PC-9 (cell line): Measurements from ENCODE around the gene GLP1R. TPM values are rescaled to one million over a fixed set of nuclear protein-coding genes. Genes with fewer than 3 reads are reported as not detected.

Source experiments
- BruUV-seq: library from RNA; stranded (reverse); fragments of 400-500 nt; replicated peaks from 2 replicates; lab custom pipeline; 2021; lab: Mats Ljungman, UMichigan
- CTCF ChIA-PET: fragments of 300-600 bp; sonication (Branson Sonifier 250); formaldehyde crosslinking; loops from one replicate; lab custom pipeline; 2022; ENCODE audit warnings: antibody characterized with exemption; lab: Charles Lee
- POLR2A ChIA-PET: fragments of 300-600 bp; sonication (Branson Sonifier 250); formaldehyde crosslinking; loops from one replicate; lab custom pipeline; 2022; ENCODE audit warnings: antibody characterized with exemption; ENCODE audit not compliant: unreplicated experiment; lab: Charles Lee
- DNase-seq, 2 experiments: peaks; one replicate each; pipeline versions ENCODE4 v3.0.0 to v3.0.0-alpha.2; 2015 to 2022; ENCODE audit warnings: mixed read lengths in 1 of 2
- H2AFZ ChIP-seq: fragments of 200-600 bp; sonication (generic); 2 replicates; pipeline ENCODE4 v1.8.1; 2017; ENCODE audit warnings: antibody characterized with exemption
- H3F3A ChIP-seq: fragments of 200-600 bp; sonication (generic); 2 replicates; pipeline ENCODE4 v1.8.1; 2017; ENCODE audit warnings: antibody characterized with exemption, mild to moderate bottlenecking, low read depth; ENCODE audit not compliant: insufficient read depth
- H3K27ac ChIP-seq: fragments of 200-600 bp; sonication (generic); 2 replicates; pipeline ENCODE4 v1.6.1; 2016; ENCODE audit warnings: mixed run types
- H3K27me3 ChIP-seq: fragments of 200-600 bp; sonication (generic); 2 replicates; pipeline ENCODE4 v1.6.1; 2016; ENCODE audit warnings: low read depth, mixed run types; ENCODE audit not compliant: insufficient read depth
- H3K36me3 ChIP-seq: fragments of 200-600 bp; sonication (generic); 2 replicates; pipeline ENCODE4 v1.6.1; 2016; ENCODE audit warnings: low read depth, mixed run types
- H3K4me1 ChIP-seq: fragments of 200-600 bp; sonication (generic); replicated peaks from 2 replicates; pipeline ENCODE4 v1.6.1; 2016; ENCODE audit warnings: mixed run types; ENCODE audit not compliant: insufficient read depth
- H3K4me2 ChIP-seq: fragments of 200-600 bp; sonication (generic); 2 replicates; pipeline ENCODE4 v1.6.1; 2017; ENCODE audit warnings: mixed run types
- H3K4me3 ChIP-seq: fragments of 200-600 bp; sonication (generic); 2 replicates; pipeline ENCODE4 v1.6.1; 2016; ENCODE audit warnings: mixed run types
- H3K79me2 ChIP-seq: fragments of 200-600 bp; sonication (generic); 2 replicates; pipeline ENCODE4 v1.6.1; 2017; ENCODE audit warnings: low read depth, mixed run types
- H3K9me2 ChIP-seq: fragments of 200-600 bp; sonication (generic); 2 replicates; pipeline ENCODE4 v1.8.1; 2017; ENCODE audit warnings: mild to moderate bottlenecking; ENCODE audit not compliant: insufficient read depth
- H3K9me3 ChIP-seq: fragments of 200-600 bp; sonication (generic); 2 replicates; pipeline ENCODE4 v1.8.1; 2016; ENCODE audit warnings: low read depth; ENCODE audit not compliant: insufficient read depth
- H4K20me1 ChIP-seq: fragments of 200-600 bp; sonication (generic); 2 replicates; pipeline ENCODE4 v1.8.1; 2017; ENCODE audit not compliant: insufficient read depth
- EZH2 ChIP-seq: fragments of 200-600 bp; sonication (generic); IDR thresholded peaks from 2 replicates; pipeline ENCODE4 v1.8.0; 2017; ENCODE audit warnings: antibody characterized with exemption, low read depth
- intact Hi-C: fragments of 100-400 bp; cut with micrococcal nuclease; formaldehyde crosslinking; loops from one replicate; pipeline ENCODE4 v1.10.0; 2022; ENCODE audit not compliant: unreplicated experiment
- total RNA-seq: library from RNA; stranded (reverse); gene quantifications from 2 replicates; pipeline ENCODE4 v1.2.3, GENCODE V29; 2021
- TF ChIP-seq, protein P1 (sequence below): fragments of 200-600 bp; sonication (generic); conservative IDR thresholded peaks from 2 replicates; pipeline ENCODE4 v1.6.1; 2017; ENCODE audit warnings: mixed run types, antibody characterized with exemption, mild to moderate bottlenecking, moderate library complexity

Gene GLP1R
- total RNA-seq, 1 experiment from 2014 or later, result not detected

GRCh38 chr6:39090036-39090435 lies 41.5 kb downstream of the GLP1R start:
- CTCF ChIA-PET, result no interaction called here
- no peaks in the 10 kb centered on the region for H4K20me1 ChIP-seq
- H3K27me3 ChIP-seq, result peaks cover 95% of the 10 kb centered on the region
- H3K36me3 ChIP-seq, result no peaks in the 10 kb centered on the region
- no peaks in the 10 kb centered on the region for H3K9me3 ChIP-seq
- H3K9me2 ChIP-seq, result no peaks in the 10 kb centered on the region
- intact Hi-C loops, result no loop called here
- H3K4me1 ChIP-seq, result no peaks in the 10 kb centered on the region
- POLR2A ChIA-PET, result no interaction called here
- H3K4me2 ChIP-seq, result no peak overlapping the region
- BruUV-seq, result no TSS peak
- TF ChIP-seq, protein P1, sequence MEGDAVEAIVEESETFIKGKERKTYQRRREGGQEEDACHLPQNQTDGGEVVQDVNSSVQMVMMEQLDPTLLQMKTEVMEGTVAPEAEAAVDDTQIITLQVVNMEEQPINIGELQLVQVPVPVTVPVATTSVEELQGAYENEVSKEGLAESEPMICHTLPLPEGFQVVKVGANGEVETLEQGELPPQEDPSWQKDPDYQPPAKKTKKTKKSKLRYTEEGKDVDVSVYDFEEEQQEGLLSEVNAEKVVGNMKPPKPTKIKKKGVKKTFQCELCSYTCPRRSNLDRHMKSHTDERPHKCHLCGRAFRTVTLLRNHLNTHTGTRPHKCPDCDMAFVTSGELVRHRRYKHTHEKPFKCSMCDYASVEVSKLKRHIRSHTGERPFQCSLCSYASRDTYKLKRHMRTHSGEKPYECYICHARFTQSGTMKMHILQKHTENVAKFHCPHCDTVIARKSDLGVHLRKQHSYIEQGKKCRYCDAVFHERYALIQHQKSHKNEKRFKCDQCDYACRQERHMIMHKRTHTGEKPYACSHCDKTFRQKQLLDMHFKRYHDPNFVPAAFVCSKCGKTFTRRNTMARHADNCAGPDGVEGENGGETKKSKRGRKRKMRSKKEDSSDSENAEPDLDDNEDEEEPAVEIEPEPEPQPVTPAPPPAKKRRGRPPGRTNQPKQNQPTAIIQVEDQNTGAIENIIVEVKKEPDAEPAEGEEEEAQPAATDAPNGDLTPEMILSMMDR, result no peak
- TF ChIP-seq EZH2, result no peak
- DNase-seq, result no peak
- H2AFZ ChIP-seq, result no peak overlapping the region
- H3K4me3 ChIP-seq, result no peak overlapping the region
- H3F3A ChIP-seq, result no peaks in the 10 kb centered on the region
- H3K27ac ChIP-seq, result no peak overlapping the region
- H3K79me2 ChIP-seq, result no peaks in the 10 kb centered on the region

- no peak overlapping the region for H3K4me3 ChIP-seq
- H3K9me3 ChIP-seq, result no peaks in the 10 kb centered on the region
- H2AFZ ChIP-seq, result no peak overlapping the region
- no peak for DNase-seq
- no peaks in the 10 kb centered on the region for H3K79me2 ChIP-seq
- no peaks in the 10 kb centered on the region for H3K9me2 ChIP-seq
- H3K27ac ChIP-seq, result no peak overlapping the region
- POLR2A ChIA-PET, result no interaction called here
- H3K36me3 ChIP-seq, result no peaks in the 10 kb centered on the region
- H3K4me2 ChIP-seq, result no peak overlapping the region
- no peaks in the 10 kb centered on the region for H4K20me1 ChIP-seq
- no peaks in the 10 kb centered on the region for H3F3A ChIP-seq
- no TSS peak for BruUV-seq
- CTCF ChIA-PET, result no interaction called here
- H3K27me3 ChIP-seq, result peaks cover 83% of the 10 kb centered on the region
- H3K4me1 ChIP-seq, result no peaks in the 10 kb centered on the region
- intact Hi-C loops, result no loop called here
- TF ChIP-seq, protein P1, result no peak
- no peak for TF ChIP-seq EZH2
Measured at GRCh38 chr6:39091220-39091619, 42.6 kb downstream of the GLP1R start.

DNA sequence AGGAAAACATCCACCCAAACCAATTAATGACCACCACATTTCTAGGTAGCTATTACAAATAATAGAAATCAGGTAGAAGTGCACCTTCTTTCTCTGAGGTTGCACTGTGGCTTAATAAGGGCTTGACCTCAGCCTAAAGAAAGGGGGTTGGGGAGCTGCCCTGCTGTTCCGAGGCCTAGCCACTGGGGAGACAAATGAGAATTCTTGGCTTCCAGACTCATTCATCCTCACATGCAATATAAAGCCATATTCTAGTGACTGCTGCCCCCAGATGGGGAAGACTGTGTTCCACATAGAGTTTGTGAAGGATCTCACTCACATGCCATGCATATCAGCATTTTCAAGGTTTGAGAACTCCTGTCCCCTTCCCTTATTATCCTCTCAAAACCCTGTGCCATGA lies 43.5 kb downstream of the GLP1R start:
- intact Hi-C loops, result no loop called here
- Histone ChIP-seq H3K4me2 (no peak overlapping the region), H2AFZ (no peak overlapping the region), H3F3A (no peaks in the 10 kb centered on the region), H3K79me2 (no peaks in the 10 kb centered on the region), H3K4me3 (no peak overlapping the region), H3K9me2 (no peaks in the 10 kb centered on the region), H3K36me3 (no peaks in the 10 kb centered on the region), H3K27me3 (peaks cover 74% of the 10 kb centered on the region), H4K20me1 (no peaks in the 10 kb centered on the region), H3K9me3 (no peaks in the 10 kb centered on the region), H3K4me1 (no peaks in the 10 kb centered on the region), H3K27ac (no peak overlapping the region)
- no peak for DNase-seq
- ChIA-PET POLR2A (no interaction called here), CTCF (no interaction called here)
- TF ChIP-seq EZH2, result no peak
- TF ChIP-seq, protein P1, result no peak
- BruUV-seq, result no TSS peak
